A549 (cell line): ENCODE data around the gene LRRC4C.

ENCODE experiments used
- CBX8 ChIP-seq: fragments of 200-600 bp; sonication (generic); IDR thresholded peaks from 2 replicates; pipeline ENCODE4 v1.6.1; 2016
- CTCF ChIP-seq: fragments of >200 bp; sonication (Bioruptor Twin); formaldehyde crosslinking; IDR thresholded peaks from 3 replicates; pipeline ENCODE4 v1.5.1; 2016
- ELK1 ChIP-seq: fragments of 150-350 bp; IDR thresholded peaks from 2 replicates; pipeline ENCODE4 v1.6.1; 2014; ENCODE audit warnings: low read depth, mild to moderate bottlenecking, low read length
- MYC ChIP-seq: IDR thresholded peaks from 2 replicates; pipeline ENCODE4 v1.6.1; 2012; ENCODE audit warnings: mild to moderate bottlenecking, inconsistent platforms, low read length, improper control_type of control experiment, borderline replicate concordance

- TF ChIP-seq ELK1 (no peak), CBX8 (no peak), CTCF (no peak), MYC (no peak)
These were observed 700.1 kb downstream of the LRRC4C start for GRCh38 chr11:40759341-40759740.
